GM12878 (cell line): ENCODE data around the gene WNT9B. TPM values are rescaled to one million over a fixed set of nuclear protein-coding genes. Genes with fewer than 3 reads are reported as not detected.

Experiments
- ATAC-seq: fragments of 200-7000 bp; cut with Tn5 transposase; 3 replicates; pipeline ENCODE4 v1.9.1; 2020; ENCODE audit warnings: mild to moderate bottlenecking, moderate library complexity
- BruUV-seq: library from RNA; stranded (reverse); fragments of 400-500 nt; replicated peaks from 2 replicates; lab custom pipeline; 2021; lab: Mats Ljungman, UMichigan
- CTCF ChIA-PET: fragments of 300-600 bp; sonication (Branson Sonifier 250); formaldehyde crosslinking; extraction: SDS; loops from one replicate; lab custom pipeline; 2021; ENCODE audit warnings: inconsistent platforms; lab: Yijun Ruan, JAX
- POLR2A ChIA-PET: fragments of 350-600 bp; formaldehyde crosslinking; extraction: SDS; loops from one replicate; lab custom pipeline; 2021; ENCODE audit warnings: inconsistent platforms; lab: Charles Lee
- RAD21 ChIA-PET: fragments of 300-600 bp; sonication (Branson Sonifier 250); formaldehyde crosslinking; loops from one replicate; lab custom pipeline; 2023; ENCODE audit warnings: antibody characterized with exemption; ENCODE audit not compliant: unreplicated experiment; lab: Charles Lee
- SMC1A ChIA-PET: fragments of 300-600 bp; sonication (Branson Sonifier 250); formaldehyde crosslinking; loops from one replicate; lab custom pipeline; 2023; ENCODE audit not compliant: unreplicated experiment, uncharacterized antibody; lab: Charles Lee
- DNase-seq: peaks from one replicate; pipeline ENCODE4 v3.0.0-alpha.2; 2011; ENCODE audit warnings: low read depth, low spot score
- FAIRE-seq: peaks from 3 replicates; lab custom pipeline; 2011; peaks lifted over from hg19 to GRCh38; lab: Jason Lieb, UNC
- H2AFZ ChIP-seq: 2 replicates; pipeline ENCODE4 v1.6.0; 2011; ENCODE audit warnings: low read depth, low read length, control low read depth; ENCODE audit not compliant: control insufficient read depth
- H3K27ac ChIP-seq: 2 replicates; pipeline ENCODE4 v1.5.1; 2011; ENCODE audit warnings: control low read depth; ENCODE audit not compliant: control insufficient read depth, insufficient read depth
- H3K27me3 ChIP-seq, 2 experiments: replicated peaks in 1 of 2; 2 replicates each; pipeline versions ENCODE4 v1.6.0 to v1.6.1; 2011; ENCODE audit warnings: low read length in 1 of 2; ENCODE audit not compliant: control insufficient read depth in 2 of 2, insufficient read depth in 2 of 2
- H3K36me3 ChIP-seq, 2 experiments: 2 replicates each; pipeline ENCODE4 v1.5.1; 2011; ENCODE audit warnings: low read length in 1 of 2; ENCODE audit not compliant: control insufficient read depth in 2 of 2, insufficient read depth in 2 of 2
- H3K4me1 ChIP-seq: 2 replicates; pipeline ENCODE4 v1.6.1; 2011; ENCODE audit warnings: mild to moderate bottlenecking, low read length, moderate library complexity, mixed read lengths; ENCODE audit not compliant: control insufficient read depth, insufficient read depth
- H3K4me2 ChIP-seq: 2 replicates; pipeline ENCODE4 v1.6.0; 2011; ENCODE audit warnings: control low read depth; ENCODE audit not compliant: control insufficient read depth, insufficient read depth
- H3K4me3 ChIP-seq: fragments of 200-600 bp; sonication (generic); 2 replicates; pipeline ENCODE4 v1.5.1; 2016
- H3K79me2 ChIP-seq: 2 replicates; pipeline ENCODE4 v1.6.0; 2011; ENCODE audit warnings: low read length; ENCODE audit not compliant: control insufficient read depth, insufficient read depth
- H3K9ac ChIP-seq: 2 replicates; pipeline ENCODE4 v1.8.0; 2011; ENCODE audit warnings: low read length, control low read depth, mixed read lengths; ENCODE audit not compliant: control insufficient read depth, insufficient read depth
- H3K9me3 ChIP-seq: replicated peaks from 3 replicates; pipeline ENCODE4 v1.5.1; 2011; ENCODE audit warnings: mild to moderate bottlenecking, low read length; ENCODE audit not compliant: control insufficient read depth, insufficient read depth
- H4K20me1 ChIP-seq: 2 replicates; pipeline ENCODE4 v1.6.0; 2011; ENCODE audit not compliant: control insufficient read depth, insufficient read depth
- CBX5 ChIP-seq: sonication (generic); IDR thresholded peaks from 2 replicates; pipeline ENCODE4 v1.6.1; 2016; ENCODE audit warnings: low read depth, moderate library complexity, mild to moderate bottlenecking, inconsistent platforms
- EP300 ChIP-seq, 2 experiments: fragments of 150-350 bp in 1 of 2; IDR thresholded peaks; 2 replicates each; pipeline ENCODE4 v1.6.1; 2011 to 2012; ENCODE audit warnings: low read depth in 2 of 2, low read length in 2 of 2, borderline replicate concordance in 1 of 2, improper control_type of control experiment in 1 of 2, inconsistent platforms in 1 of 2; ENCODE audit not compliant: control insufficient read depth in 1 of 2
- KDM1A ChIP-seq: fragments of 200-600 bp; sonication (generic); IDR thresholded peaks from 2 replicates; pipeline ENCODE4 v1.6.1; 2016; ENCODE audit warnings: borderline replicate concordance
- MTA2 ChIP-seq: fragments of 450-650 bp; IDR thresholded peaks from 2 replicates; pipeline ENCODE4 v1.6.1; 2016; ENCODE audit warnings: low read depth, mild to moderate bottlenecking, moderate library complexity
- NFYA ChIP-seq: IDR thresholded peaks from 2 replicates; pipeline ENCODE4 v1.6.1; 2011; ENCODE audit warnings: low read depth, mild to moderate bottlenecking, low read length, improper control_type of control experiment, borderline replicate concordance
- NR2C2 ChIP-seq: IDR thresholded peaks from 2 replicates; pipeline ENCODE4 v1.6.1; 2011; ENCODE audit warnings: borderline replicate concordance, low read depth; ENCODE audit not compliant: control insufficient read depth, insufficient read length
- PML ChIP-seq: IDR thresholded peaks from 2 replicates; pipeline ENCODE4 v1.6.1; 2012; ENCODE audit warnings: low read length, inconsistent platforms
- SREBF1 ChIP-seq: IDR thresholded peaks from 2 replicates; pipeline ENCODE4 v1.6.1; 2012; ENCODE audit warnings: mild to moderate bottlenecking, low read length
- SUPT20H ChIP-seq: IDR thresholded peaks from 2 replicates; pipeline ENCODE4 v1.6.1; 2011; ENCODE audit warnings: low read depth, mild to moderate bottlenecking, low read length, moderate library complexity, borderline replicate concordance; ENCODE audit not compliant: control insufficient read depth
- WGBS: methylation state at CpG from one replicate; pipeline ENCODE4 v1.1.6; 2016; ENCODE audit warnings: low lambda C conversion rate; ENCODE audit not compliant: insufficient replicate concordance, insufficient coverage; ENCODE audit errors: missing lambda C conversion rate; 5-methylcytosine and 5-hydroxymethylcytosine counted together
- in situ Hi-C: fragments of 300-500 bp; cut with MboI; formaldehyde crosslinking; loops from 9 replicates; pipeline ENCODE4 v1.14.3; 2018; ENCODE audit warnings: mixed read lengths
- intact Hi-C: fragments of 100-400 bp; cut with micrococcal nuclease; formaldehyde crosslinking; loops from one replicate; pipeline ENCODE4 v1.14.2; 2022; ENCODE audit not compliant: unreplicated experiment
- polyA plus RNA-seq, 11 experiments: library from polyadenylated mRNA; depleted of rRNA in 4 of 11; unstranded in 6 of 11; stranded (reverse) in 5 of 11; fragments of >200 nt; fragmentation: Nextera tagmentation in 4 of 11; fragmentation: Illumina TruSeq in 1 of 11; extraction: Ambion mirVana in 4 of 11; extraction: Trizol in 1 of 11; gene quantifications; 1 replicate in 1 of 11; 2 replicates in 10 of 11; pipeline versions ENCODE4 v1.2.1 to v1.2.3, GENCODE V29; 2011 to 2016; ENCODE audit warnings: inconsistent platforms in 2 of 11, missing spikeins in 2 of 11, low read depth in 1 of 11
- total RNA-seq, 4 experiments: library from RNA; depleted of rRNA in 3 of 4; stranded (reverse); fragments of >200 nt in 3 of 4; fragmentation: Illumina TruSeq in 1 of 4; extraction: Trizol in 1 of 4; gene quantifications; 2 replicates each; pipeline versions ENCODE4 v1.2.1 to v1.2.3, GENCODE V29; 2013 to 2021
- TF ChIP-seq, protein P1 (sequence below): IDR thresholded peaks from 2 replicates; pipeline ENCODE4 v1.6.1; 2011; ENCODE audit warnings: low read depth, low read length, improper control_type of control experiment, borderline replicate concordance
- TF ChIP-seq, protein P2 (sequence below): fragments of 450-650 bp; IDR thresholded peaks from 2 replicates; pipeline ENCODE4 v1.6.1; 2016; ENCODE audit warnings: mild to moderate bottlenecking
- TF ChIP-seq, protein P3 (sequence below): IDR thresholded peaks from 2 replicates; pipeline ENCODE4 v1.6.1; 2011; ENCODE audit warnings: borderline replicate concordance, low read depth, mild to moderate bottlenecking, moderate library complexity, mixed read lengths, low read length; ENCODE audit not compliant: insufficient read depth; ENCODE audit errors: extremely low read length
- TF ChIP-seq, protein P4 (sequence below): fragments of 450-650 bp; IDR thresholded peaks from 2 replicates; pipeline ENCODE4 v1.6.1; 2014; ENCODE audit warnings: mild to moderate bottlenecking
- TF ChIP-seq, protein P5 (sequence below): fragments of 450-650 bp; IDR thresholded peaks from 2 replicates; pipeline ENCODE4 v1.6.1; 2017; ENCODE audit warnings: mild to moderate bottlenecking, moderate library complexity

The WNT9B gene
- total and polyA plus RNA-seq, 10 of the 15 experiments (the other 5 are each of a cell fraction or from before 2014, with no cell fraction given) = not detected

DNA sequence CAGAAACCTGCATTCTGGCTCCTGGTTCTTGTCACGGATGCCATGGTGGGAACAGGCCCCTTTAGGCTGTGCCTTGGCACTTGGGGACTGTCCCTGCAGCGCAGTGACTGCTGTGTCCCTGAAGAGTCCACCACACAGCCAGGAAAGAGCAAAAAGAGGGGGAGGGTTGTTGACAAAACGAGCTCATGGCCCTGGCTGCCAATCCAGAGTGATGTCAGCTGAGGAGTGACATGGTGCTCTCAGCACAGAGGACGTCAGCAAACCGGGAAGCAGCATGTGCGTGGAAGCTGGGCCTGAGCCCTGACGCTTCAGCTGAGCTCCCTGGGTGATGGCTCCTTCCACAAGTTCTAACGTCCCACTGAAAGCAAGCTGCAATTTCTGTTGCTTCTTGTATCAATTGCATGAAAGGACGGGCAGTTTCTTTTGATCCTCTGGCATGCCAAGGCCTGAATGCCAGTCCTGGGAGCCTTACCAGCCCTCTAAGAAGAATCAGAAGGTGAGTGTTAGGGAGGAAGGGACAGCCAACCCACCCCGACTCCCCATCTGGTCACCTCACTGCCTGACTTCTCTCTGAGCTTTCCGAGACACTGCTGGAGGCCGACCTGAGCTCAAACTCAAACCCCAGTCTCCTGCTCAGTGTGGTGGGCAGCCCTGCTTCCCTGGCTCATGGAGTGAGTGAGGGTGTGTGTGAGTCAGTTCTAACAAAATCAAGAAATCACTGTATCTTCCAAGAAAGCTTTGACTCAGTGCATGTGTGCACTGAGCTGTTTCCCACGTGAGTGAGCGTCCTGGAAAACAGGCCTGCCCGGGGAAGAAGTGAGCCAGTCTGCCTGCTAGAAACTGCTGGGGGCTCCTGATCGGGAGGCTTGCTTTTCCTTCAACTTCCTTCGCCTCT is 18.2 kb upstream of the WNT9B start:
- no peaks in the 10 kb centered on the region for H3K9me3 ChIP-seq
- POLR2A ChIA-PET = no interaction called here
- 25% methylated on average over 17 of the region's 17 CpGs for WGBS
- DNase-seq (no peak), FAIRE-seq (no peak), ATAC-seq (no peak)
- H3K27me3 ChIP-seq = no peaks in the 10 kb centered on the region
- no peaks in the 10 kb centered on the region for H3K79me2 ChIP-seq
- no peak overlapping the region for H2AFZ ChIP-seq
- H3K27ac ChIP-seq = no peak overlapping the region
- H3K9ac ChIP-seq = no peak overlapping the region
- H3K36me3 ChIP-seq = no peaks in the 10 kb centered on the region
- no peaks in the 10 kb centered on the region for H4K20me1 ChIP-seq
- no peak overlapping the region for H3K4me2 ChIP-seq
- no peak overlapping the region for H3K4me3 ChIP-seq
- in situ Hi-C loops (loop anchor here (10.0 kb wide), 1 partner anchor 578 kb away; no protein-coding TSS in a partner anchor), intact Hi-C loops (no loop called here)
- RAD21 ChIA-PET = no interaction called here
- CTCF ChIA-PET = interaction anchor here (3.0 kb wide), 1 partner anchor 10 kb away, joined by 10 read pairs; no protein-coding TSS in a partner anchor
- no peaks in the 10 kb centered on the region for H3K4me1 ChIP-seq
- SMC1A ChIA-PET = no interaction called here
- BruUV-seq = no TSS peak
- TF ChIP-seq, protein P1, sequence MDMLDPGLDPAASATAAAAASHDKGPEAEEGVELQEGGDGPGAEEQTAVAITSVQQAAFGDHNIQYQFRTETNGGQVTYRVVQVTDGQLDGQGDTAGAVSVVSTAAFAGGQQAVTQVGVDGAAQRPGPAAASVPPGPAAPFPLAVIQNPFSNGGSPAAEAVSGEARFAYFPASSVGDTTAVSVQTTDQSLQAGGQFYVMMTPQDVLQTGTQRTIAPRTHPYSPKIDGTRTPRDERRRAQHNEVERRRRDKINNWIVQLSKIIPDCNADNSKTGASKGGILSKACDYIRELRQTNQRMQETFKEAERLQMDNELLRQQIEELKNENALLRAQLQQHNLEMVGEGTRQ = no peak
- TF ChIP-seq NFYA = no peak
- TF ChIP-seq CBX5 = no peak
- TF ChIP-seq PML = no peak
- no peak for TF ChIP-seq EP300 (IDR thresholded peaks at IDR 0.05; ENCODE audit: borderline replicate concordance in 1 of 2, control insufficient read depth in 1 of 2, low read depth in 2 of 2, low read length in 2 of 2)
- TF ChIP-seq, protein P2, sequence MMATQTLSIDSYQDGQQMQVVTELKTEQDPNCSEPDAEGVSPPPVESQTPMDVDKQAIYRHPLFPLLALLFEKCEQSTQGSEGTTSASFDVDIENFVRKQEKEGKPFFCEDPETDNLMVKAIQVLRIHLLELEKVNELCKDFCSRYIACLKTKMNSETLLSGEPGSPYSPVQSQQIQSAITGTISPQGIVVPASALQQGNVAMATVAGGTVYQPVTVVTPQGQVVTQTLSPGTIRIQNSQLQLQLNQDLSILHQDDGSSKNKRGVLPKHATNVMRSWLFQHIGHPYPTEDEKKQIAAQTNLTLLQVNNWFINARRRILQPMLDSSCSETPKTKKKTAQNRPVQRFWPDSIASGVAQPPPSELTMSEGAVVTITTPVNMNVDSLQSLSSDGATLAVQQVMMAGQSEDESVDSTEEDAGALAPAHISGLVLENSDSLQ = no peak
- TF ChIP-seq SUPT20H = no peak
- TF ChIP-seq, protein P3, sequence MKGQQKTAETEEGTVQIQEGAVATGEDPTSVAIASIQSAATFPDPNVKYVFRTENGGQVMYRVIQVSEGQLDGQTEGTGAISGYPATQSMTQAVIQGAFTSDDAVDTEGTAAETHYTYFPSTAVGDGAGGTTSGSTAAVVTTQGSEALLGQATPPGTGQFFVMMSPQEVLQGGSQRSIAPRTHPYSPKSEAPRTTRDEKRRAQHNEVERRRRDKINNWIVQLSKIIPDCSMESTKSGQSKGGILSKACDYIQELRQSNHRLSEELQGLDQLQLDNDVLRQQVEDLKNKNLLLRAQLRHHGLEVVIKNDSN = no peak
- TF ChIP-seq MTA2 = no peak
- no peak for TF ChIP-seq NR2C2
- no peak for TF ChIP-seq KDM1A
- TF ChIP-seq SREBF1 = no peak
- TF ChIP-seq, protein P4, sequence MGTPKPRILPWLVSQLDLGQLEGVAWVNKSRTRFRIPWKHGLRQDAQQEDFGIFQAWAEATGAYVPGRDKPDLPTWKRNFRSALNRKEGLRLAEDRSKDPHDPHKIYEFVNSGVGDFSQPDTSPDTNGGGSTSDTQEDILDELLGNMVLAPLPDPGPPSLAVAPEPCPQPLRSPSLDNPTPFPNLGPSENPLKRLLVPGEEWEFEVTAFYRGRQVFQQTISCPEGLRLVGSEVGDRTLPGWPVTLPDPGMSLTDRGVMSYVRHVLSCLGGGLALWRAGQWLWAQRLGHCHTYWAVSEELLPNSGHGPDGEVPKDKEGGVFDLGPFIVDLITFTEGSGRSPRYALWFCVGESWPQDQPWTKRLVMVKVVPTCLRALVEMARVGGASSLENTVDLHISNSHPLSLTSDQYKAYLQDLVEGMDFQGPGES = no peak
- TF ChIP-seq, protein P5, sequence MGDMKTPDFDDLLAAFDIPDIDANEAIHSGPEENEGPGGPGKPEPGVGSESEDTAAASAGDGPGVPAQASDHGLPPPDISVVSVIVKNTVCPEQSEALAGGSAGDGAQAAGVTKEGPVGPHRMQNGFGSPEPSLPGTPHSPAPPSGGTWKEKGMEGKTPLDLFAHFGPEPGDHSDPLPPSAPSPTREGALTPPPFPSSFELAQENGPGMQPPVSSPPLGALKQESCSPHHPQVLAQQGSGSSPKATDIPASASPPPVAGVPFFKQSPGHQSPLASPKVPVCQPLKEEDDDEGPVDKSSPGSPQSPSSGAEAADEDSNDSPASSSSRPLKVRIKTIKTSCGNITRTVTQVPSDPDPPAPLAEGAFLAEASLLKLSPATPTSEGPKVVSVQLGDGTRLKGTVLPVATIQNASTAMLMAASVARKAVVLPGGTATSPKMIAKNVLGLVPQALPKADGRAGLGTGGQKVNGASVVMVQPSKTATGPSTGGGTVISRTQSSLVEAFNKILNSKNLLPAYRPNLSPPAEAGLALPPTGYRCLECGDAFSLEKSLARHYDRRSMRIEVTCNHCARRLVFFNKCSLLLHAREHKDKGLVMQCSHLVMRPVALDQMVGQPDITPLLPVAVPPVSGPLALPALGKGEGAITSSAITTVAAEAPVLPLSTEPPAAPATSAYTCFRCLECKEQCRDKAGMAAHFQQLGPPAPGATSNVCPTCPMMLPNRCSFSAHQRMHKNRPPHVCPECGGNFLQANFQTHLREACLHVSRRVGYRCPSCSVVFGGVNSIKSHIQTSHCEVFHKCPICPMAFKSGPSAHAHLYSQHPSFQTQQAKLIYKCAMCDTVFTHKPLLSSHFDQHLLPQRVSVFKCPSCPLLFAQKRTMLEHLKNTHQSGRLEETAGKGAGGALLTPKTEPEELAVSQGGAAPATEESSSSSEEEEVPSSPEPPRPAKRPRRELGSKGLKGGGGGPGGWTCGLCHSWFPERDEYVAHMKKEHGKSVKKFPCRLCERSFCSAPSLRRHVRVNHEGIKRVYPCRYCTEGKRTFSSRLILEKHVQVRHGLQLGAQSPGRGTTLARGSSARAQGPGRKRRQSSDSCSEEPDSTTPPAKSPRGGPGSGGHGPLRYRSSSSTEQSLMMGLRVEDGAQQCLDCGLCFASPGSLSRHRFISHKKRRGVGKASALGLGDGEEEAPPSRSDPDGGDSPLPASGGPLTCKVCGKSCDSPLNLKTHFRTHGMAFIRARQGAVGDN = no peak
